ENCODE measurements around the gene PKN3.
"Not testable (repeated sequence)": the region's sequence is repeated elsewhere in the genome, so short reads cannot be mapped to it uniquely, and the experiment has no call there.

The PKN3 gene

DNA sequence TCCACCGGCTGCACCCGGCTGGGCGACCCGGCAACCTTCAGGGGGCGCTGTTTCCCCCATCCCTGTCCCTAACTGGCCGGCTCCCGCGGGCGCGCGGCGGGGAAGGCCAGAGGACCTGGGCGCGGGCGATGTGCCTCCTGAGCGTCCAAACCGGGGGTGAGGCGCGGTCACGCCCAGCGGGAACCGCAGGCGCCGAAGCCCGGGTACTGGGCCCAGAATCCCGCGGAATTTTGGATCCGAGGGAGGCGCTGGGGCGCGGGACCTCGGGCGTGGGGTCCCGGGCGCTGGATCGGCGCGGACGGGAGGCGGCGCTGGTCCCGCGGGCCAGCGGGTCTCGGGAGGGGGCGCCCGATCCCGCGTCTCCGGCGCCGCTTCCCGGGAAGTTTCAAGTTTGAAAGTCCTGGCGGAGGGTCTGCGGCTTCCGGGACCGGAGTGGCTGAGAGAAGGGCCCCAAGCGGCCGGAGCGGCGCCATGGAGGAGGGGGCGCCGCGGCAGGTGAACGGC, at the start of gene PKN3:
Gene PKN3 (plus strand): TSS at position 59 of the 504 bp plus-strand sequence. CDS start 413 bp downstream, at position 472.
- DNase-seq (ENCODE audit: low read depth) = peak; percentile 62

DNA sequence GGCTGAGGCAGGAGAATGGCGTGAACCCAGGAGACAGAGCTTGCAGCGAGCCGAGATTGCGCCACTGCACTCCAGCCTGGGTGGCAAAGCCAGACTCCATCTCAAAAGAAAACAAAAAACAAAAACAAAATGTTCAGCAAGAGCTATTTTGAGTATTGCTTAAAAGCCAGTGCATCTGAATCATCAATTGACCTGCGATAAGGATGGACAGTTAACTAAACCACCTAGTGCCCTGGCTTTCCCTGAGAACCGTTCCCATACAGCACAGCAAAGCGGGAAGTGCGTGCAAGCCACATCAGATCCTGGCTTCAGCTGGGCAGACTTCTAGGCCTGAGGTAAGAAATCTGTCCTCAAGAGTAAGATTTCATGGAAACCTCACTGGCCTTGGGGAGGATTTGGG, 48.4 kb upstream of the PKN3 start:
- no peak for DNase-seq (ENCODE audit: low read depth)

GRCh38 chr9:128654481-128654880, 47.8 kb upstream of the PKN3 start:
- DNase-seq (ENCODE audit: low read depth) = no peak

DNA sequence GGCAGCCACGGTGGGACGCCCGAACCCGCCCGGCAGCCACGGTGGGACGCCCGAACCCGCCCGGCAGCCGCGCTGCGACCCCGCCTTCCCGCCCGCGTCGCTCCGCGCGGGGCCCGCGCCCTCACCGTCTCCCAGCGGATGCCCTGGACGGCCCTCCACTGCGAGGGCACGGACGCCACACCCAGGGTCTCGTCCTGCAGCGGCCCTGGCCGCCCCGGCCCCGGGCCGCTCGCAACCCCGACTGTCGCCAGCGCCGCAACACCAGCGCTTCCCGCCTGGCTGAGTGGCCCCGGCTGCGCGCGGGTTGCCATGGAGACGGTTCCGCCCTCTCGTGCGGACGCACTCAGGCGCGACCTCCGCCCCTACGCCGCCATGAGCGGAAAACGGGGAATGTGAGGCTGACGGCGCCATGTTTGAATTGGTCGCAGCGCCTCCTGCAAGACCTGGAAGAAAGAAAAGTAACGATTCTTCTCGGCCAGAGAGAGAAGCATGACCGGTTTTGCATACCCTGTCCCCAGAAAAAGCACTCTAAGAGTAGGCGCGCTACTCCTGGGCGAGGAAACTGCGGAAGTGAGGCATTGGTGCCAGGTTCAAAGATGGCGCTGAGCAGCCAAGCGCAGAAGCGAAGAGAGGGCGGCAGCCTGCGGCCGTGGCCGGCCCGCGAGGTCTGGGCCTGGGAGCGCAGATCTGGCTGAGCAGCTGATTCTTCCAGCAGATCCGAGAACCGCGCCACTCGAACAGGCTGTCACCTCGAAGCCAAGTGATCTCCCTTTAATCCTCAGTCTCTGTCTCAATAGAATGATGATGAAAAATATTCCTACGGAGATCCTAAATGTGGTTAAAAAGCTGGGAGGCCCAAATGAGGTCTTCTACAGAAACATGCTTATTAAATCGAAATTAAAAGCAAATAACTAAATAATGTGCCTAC, 45.6 kb upstream of the PKN3 start, which contains the start of gene DYNC2I2:
Gene DYNC2I2 (minus strand): TSS at position 432 of the 928 bp plus-strand sequence. CDS start 121 bp downstream, at position 311.
- DNase-seq (ENCODE audit: low read depth) = peak; percentile 93

DNA sequence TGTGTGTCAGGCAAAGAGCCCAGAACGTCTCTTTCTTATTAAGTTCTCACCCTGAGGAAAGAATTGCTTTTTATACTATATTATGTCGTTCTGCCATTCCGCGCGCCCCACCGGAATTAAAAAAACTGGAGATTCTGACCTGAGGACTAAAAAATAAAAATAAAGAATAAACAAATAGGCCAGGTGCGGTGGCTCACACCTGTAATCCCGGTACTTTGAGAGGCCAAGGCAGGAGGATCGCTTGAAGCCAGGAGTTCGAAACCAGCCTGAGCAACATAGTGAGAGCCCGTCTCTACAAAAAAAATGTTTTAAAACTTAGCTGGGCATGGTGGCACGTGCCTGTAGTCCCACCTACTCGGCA, 45.0 kb upstream of the PKN3 start:
- DNase-seq (ENCODE audit: low read depth) = no peak

DNA sequence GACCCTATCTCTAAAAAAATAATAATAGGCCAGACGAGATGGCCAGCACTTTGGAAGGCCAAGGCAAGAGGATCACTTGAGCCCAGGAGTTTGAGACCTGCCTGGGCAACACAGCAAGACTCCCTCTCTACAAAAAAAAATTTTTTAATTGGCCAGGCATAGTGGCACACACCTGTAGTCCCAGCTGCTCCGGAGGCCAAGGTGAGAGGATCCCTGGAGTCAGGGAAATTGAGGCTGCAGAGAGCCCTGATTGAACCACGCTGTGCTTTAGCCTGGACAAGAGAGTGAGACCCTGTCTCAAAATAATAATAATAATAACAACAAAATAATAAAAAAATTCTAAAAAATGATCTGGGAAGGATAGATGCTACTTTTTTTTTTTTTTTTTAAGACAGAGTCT, 44.5 kb upstream of the PKN3 start:
- no peak for DNase-seq (ENCODE audit: low read depth)

- DNase-seq (ENCODE audit: low read depth) = not testable (repeated sequence)
Measured at GRCh38 chr9:128666481-128666941, 35.8 kb upstream of the PKN3 start.

DNA sequence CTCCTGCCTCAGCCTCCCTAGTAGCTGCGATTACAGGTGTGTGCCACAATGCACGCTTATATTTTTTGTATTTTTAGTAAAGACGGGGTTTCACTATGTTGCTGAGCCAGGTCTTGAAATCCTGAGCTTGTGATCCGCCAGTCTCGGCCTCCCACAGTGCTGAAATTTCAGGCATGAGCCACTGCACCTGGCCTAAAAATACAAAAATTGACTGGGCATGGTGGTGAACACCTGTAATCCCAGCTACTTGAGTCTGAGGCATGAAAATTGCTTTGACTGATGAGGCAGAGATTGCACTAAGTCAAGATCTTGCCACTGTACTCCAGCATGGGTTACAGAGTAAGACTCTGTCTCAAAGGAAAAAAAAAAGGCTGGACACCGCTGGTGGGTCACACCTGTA, 32.5 kb upstream of the PKN3 start:
- DNase-seq (ENCODE audit: low read depth) = no peak

GRCh38 chr9:128675382-128675781, 26.9 kb upstream of the PKN3 start:
- no peak for DNase-seq (ENCODE audit: low read depth)

DNA sequence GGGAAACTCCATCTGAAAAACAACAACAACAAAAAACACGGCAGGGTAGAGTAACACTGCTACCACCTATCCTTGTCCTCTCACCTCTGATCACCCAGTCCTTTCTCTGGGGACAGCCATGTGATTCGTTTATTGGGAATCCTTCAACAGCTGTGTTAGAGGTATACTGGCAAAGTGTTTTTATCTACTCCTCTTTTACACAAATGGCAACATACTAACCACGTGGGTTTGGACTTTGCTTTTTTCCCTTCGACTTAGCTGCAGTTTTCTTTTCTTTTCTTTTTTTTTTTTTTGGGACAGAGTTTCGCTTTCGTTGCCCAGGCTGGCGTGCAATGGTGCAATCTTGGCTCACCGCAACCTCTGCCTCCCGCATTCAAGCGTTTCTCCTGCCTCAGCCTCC, 24.5 kb upstream of the PKN3 start:
- no peak for DNase-seq (ENCODE audit: low read depth)

GRCh38 chr9:128683340-128684064, 18.8 kb upstream of the PKN3 start:
- no peak for DNase-seq (ENCODE audit: low read depth)

GRCh38 chr9:128684065-128684324, 18.3 kb upstream of the PKN3 start:
- no peak for DNase-seq (ENCODE audit: low read depth)

GRCh38 chr9:128684325-128685199, 17.7 kb upstream of the PKN3 start:
- peak; percentile 68 for DNase-seq (ENCODE audit: low read depth)

DNA sequence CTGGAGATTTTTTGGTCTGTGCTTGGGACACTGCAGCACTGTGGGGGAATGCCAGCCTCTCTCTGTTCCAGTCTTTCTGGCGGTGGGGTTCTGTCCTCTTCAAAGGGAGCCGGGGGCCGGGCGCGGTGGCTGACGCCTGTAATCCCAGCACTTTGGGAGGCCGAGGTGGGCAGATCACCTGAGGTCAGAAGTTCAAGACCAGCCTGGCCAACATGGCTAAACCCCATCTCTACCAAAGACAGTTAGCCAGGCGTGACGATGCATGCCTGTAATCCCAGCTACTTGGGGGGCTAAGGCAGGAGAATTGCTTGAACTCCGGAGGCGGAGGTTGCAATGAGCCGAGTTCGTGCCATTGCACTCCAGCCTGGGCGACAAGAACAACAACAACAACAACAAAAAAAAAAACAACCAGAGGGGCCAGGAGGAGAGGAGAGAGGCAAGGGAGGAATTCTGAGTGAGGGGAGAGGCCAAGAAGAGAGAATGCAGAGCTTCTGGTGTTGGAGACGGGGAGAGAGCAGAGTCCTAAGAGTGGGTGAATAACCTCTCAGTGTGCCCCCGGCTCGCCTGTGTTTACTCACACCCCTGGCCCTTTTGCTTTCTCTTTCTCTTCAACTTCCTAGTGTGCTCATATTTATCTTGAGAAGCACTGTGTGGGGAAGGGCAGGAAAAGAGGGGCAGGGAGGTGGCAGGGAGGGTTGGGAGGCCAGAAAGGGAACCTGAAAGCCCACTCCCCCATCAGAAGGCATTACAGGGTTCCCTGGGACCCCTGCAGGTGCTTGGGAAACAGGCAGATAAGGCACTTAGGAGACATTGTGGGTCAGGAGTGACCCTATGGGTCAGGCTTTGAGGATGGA, 16.4 kb upstream of the PKN3 start:
- DNase-seq (ENCODE audit: low read depth) = no peak

- DNase-seq (ENCODE audit: low read depth) = no peak
Measured at GRCh38 chr9:128687453-128687852, 14.8 kb upstream of the PKN3 start.

DNA sequence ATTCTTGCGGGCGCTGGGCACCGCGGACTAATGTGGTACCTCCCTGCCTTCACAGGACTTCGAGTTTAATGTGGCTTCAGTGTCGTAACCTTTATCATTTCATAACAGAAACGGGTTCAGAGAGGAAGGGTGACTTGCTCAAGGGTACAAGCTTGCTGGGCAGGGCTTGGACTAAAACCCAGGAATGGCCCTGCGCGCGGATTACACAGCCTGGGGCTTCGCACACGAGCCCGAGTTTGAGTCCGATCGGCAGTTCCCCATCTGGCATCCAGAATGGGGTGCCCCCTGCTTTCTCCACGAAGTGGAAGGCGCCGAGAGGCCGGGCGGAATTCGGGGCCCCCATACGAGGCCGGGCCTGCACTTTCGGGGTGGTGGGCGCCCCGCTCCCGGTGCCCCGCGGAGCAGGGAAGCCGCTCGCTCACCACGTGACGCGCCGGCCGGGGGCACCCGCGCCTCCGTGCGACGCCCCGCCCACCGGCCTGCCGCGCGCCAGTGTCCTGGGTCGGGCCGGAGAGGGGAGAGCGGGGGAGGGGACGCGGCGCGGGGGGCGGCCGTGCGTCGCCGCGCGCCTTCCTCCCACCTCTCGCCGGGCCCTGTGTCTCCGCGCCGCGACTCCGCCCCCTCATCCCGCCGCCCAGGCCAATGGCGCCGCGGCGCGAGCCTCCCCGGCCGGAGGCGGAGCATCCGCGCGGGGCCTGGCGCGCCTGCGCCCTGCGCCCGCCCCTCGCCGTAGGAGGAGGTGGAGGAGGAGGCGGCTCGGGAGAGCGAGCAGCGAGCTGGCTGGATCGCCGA, 13.6 kb upstream of the PKN3 start, which contains the start of gene SET:
Gene SET (plus strand): TSS at position 722 of the 792 bp plus-strand sequence. CDS start 361 bp downstream, outside the sequence.
- peak; percentile 87 for DNase-seq (ENCODE audit: low read depth)

- peak; percentile 59 for DNase-seq (ENCODE audit: low read depth)
Measured at GRCh38 chr9:128689293-128689774, 13.0 kb upstream of the PKN3 start.

- peak; percentile 55 for DNase-seq (ENCODE audit: low read depth)
Measured at GRCh38 chr9:128689820-128690683, 12.3 kb upstream of the PKN3 start.

- no peak for DNase-seq (ENCODE audit: low read depth)
Measured at GRCh38 chr9:128690684-128691034, 11.6 kb upstream of the PKN3 start.

Data from T-helper 22 cell (primary cell).